AG09309 (cell line): ENCODE results near the gene IL22.

Source experiments
- DNase-seq: peaks from one replicate; pipeline ENCODE4 v3.0.0-alpha.2; 2010; ENCODE audit warnings: low read depth
- H3K4me3 ChIP-seq: 2 replicates; pipeline ENCODE4 v1.5.1; 2011; ENCODE audit warnings: mild to moderate bottlenecking, low read depth, low read length, moderate library complexity; ENCODE audit not compliant: control insufficient read depth
- CTCF ChIP-seq: IDR thresholded peaks from 2 replicates; pipeline ENCODE4 v1.5.1; 2011; ENCODE audit warnings: mild to moderate bottlenecking, low read depth, low read length, inconsistent platforms; ENCODE audit not compliant: insufficient read depth, control insufficient read depth; ENCODE audit errors: missing control alignments

The IL22 gene

GRCh38 chr12:68279227-68280054 lies 26.0 kb upstream of the IL22 start:
- TF ChIP-seq CTCF = no peak
- no peak overlapping the region for H3K4me3 ChIP-seq
- DNase-seq = no peak

GRCh38 chr12:68276402-68276930 lies 23.1 kb upstream of the IL22 start:
- TF ChIP-seq CTCF = no peak
- no peak overlapping the region for H3K4me3 ChIP-seq
- no peak for DNase-seq

- DNase-seq = no peak
- H3K4me3 ChIP-seq = no peak overlapping the region
- no peak for TF ChIP-seq CTCF
Observed at GRCh38 chr12:68272732-68273131, 19.3 kb upstream of the IL22 start.

GRCh38 chr12:68271346-68271745 lies 17.9 kb upstream of the IL22 start:
- H3K4me3 ChIP-seq = no peak overlapping the region
- TF ChIP-seq CTCF = no peak
- DNase-seq = no peak

DNA sequence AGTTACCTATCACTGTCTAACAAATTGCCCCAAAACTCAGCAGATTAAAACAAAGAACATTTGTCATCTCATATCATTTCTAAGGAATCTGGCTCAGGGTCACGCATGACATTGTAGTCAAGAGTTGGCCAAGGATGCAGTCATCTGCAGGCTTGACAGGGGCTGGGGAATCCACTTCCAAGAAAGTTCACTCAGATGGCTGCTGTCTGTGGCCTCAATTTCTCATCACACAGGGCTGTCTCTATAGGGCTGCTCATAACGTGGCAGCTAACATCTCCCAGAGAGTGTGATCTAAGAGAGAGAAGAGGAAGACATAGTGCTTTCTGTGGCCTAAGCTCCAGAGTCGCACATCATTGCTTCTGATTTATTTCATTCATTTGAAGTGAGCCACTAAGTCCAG lies 17.0 kb upstream of the IL22 start:
- no peak overlapping the region for H3K4me3 ChIP-seq
- no peak for DNase-seq
- TF ChIP-seq CTCF = no peak

DNA sequence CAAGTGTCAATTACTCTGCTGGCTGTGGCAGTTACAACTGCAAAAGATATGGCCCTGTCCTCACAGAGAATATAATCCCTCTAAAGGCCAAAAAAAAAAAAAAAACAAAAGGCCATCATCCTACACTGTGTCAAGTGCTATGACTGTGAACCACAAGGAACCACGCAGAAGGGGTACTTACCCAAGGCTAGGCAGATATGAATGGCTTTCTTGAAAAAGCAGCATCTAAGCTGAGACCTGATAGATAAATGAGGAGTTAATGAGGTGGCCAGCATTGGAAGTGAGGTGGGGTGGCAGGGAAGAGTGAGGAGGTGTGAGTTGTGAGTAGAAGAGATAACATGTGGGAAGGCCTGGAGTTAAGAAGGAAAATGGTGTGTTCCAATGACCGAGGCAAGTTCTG lies 16.4 kb upstream of the IL22 start:
- TF ChIP-seq CTCF = no peak
- no peak overlapping the region for H3K4me3 ChIP-seq
- no peak for DNase-seq
